Panc1 (cell line): ENCODE measurements around the gene MYO1H. TPM values are rescaled to one million over a fixed set of nuclear protein-coding genes. Genes with fewer than 3 reads are reported as not detected.

Source experiments
- ATAC-seq: fragments of 200-7000 bp; cut with Tn5 transposase; 2 replicates; pipeline ENCODE4 v1.9.1; 2020; ENCODE audit warnings: mild to moderate bottlenecking, moderate library complexity
- BruUV-seq: library from RNA; stranded (reverse); fragments of 400-500 nt; replicated peaks from 2 replicates; lab custom pipeline; 2021; lab: Mats Ljungman, UMichigan
- CTCF ChIA-PET: fragments of 300-600 bp; sonication (Branson Sonifier 250); formaldehyde crosslinking; loops from one replicate; lab custom pipeline; 2022; ENCODE audit warnings: antibody characterized with exemption; lab: Charles Lee
- POLR2A ChIA-PET: fragments of 300-600 bp; sonication (Branson Sonifier 250); formaldehyde crosslinking; loops from one replicate; lab custom pipeline; 2022; ENCODE audit warnings: antibody characterized with exemption; lab: Charles Lee
- DNase-seq: peaks from one replicate; pipeline ENCODE4 v3.0.0-alpha.2; 2010; ENCODE audit warnings: low read depth, low spot score
- H3K27ac ChIP-seq: 2 replicates; pipeline ENCODE4 v1.5.1; 2011; ENCODE audit warnings: mild to moderate bottlenecking, low read length, inconsistent platforms
- H3K27me3 ChIP-seq: fragments of 200-500 bp; sonication (Bioruptor generic); 2 replicates; pipeline ENCODE4 v1.6.0; 2014; ENCODE audit warnings: low read length, inconsistent platforms; ENCODE audit not compliant: control insufficient read depth, insufficient read depth
- H3K36me3 ChIP-seq: fragments of 200-500 bp; sonication (Bioruptor generic); 2 replicates; pipeline ENCODE4 v1.5.1; 2014; ENCODE audit warnings: inconsistent platforms, mild to moderate bottlenecking, low read length, moderate library complexity; ENCODE audit not compliant: control insufficient read depth, insufficient read depth
- H3K4me1 ChIP-seq: 2 replicates; pipeline ENCODE4 v1.5.1; 2011; ENCODE audit warnings: inconsistent platforms, mild to moderate bottlenecking, low read length, moderate library complexity; ENCODE audit not compliant: control insufficient read depth, insufficient read depth
- H3K4me3 ChIP-seq, 2 experiments: 2 replicates each; pipeline ENCODE4 v1.5.1; 2011 to 2012; ENCODE audit warnings: low read depth in 2 of 2, low read length in 2 of 2, mild to moderate bottlenecking in 2 of 2, inconsistent platforms in 1 of 2, moderate library complexity in 1 of 2
- H3K9me3 ChIP-seq: fragments of 200-500 bp; sonication (Bioruptor generic); 2 replicates; pipeline ENCODE4 v1.5.1; 2014; ENCODE audit warnings: low read depth, mild to moderate bottlenecking, inconsistent platforms, low read length, moderate library complexity; ENCODE audit not compliant: control insufficient read depth, insufficient read depth
- POLR2AphosphoS5 ChIP-seq: IDR thresholded peaks from 2 replicates; pipeline ENCODE4 v1.6.1; 2012; ENCODE audit warnings: mild to moderate bottlenecking, low read depth, low read length, moderate library complexity
- SIN3A ChIP-seq: IDR thresholded peaks from 2 replicates; pipeline ENCODE4 v1.6.1; 2012; ENCODE audit warnings: low read depth, mild to moderate bottlenecking, low read length, moderate library complexity, borderline replicate concordance; ENCODE audit not compliant: insufficient read depth
- TCF7L2 ChIP-seq: IDR thresholded peaks from 2 replicates; pipeline ENCODE4 v1.6.1; 2011; ENCODE audit warnings: mild to moderate bottlenecking, low read depth, low read length, inconsistent platforms
- in situ Hi-C: cut with HindIII; loops from 2 replicates; pipeline ENCODE4 v1.10.0; 2016; ENCODE audit warnings: low sequenced_read_pairs, low pct_unique_long_range_greater_than_20kb
- intact Hi-C: fragments of 100-400 bp; cut with micrococcal nuclease; formaldehyde crosslinking; loops from one replicate; pipeline ENCODE4 v1.10.0; 2022; ENCODE audit not compliant: unreplicated experiment
- total RNA-seq: library from RNA; stranded (reverse); gene quantifications from one replicate; pipeline ENCODE4 v1.2.1, GENCODE V29; 2021; ENCODE audit not compliant: unreplicated experiment
- TF ChIP-seq, protein P1 (sequence below), 2 experiments: IDR thresholded peaks; 2 replicates each; pipeline ENCODE4 v1.6.1; 2011 to 2012; ENCODE audit warnings: low read depth in 2 of 2, control low read depth in 1 of 2, low read length in 1 of 2, mild to moderate bottlenecking in 1 of 2, moderate library complexity in 1 of 2; ENCODE audit not compliant: insufficient read depth in 1 of 2
- TF ChIP-seq, protein P2 (sequence below): fragments of 450-650 bp; IDR thresholded peaks from 2 replicates; pipeline ENCODE4 v1.5.1; 2017; ENCODE audit warnings: mild to moderate bottlenecking

The MYO1H gene
- total RNA-seq, 1 experiment from 2014 or later = not detected

DNA sequence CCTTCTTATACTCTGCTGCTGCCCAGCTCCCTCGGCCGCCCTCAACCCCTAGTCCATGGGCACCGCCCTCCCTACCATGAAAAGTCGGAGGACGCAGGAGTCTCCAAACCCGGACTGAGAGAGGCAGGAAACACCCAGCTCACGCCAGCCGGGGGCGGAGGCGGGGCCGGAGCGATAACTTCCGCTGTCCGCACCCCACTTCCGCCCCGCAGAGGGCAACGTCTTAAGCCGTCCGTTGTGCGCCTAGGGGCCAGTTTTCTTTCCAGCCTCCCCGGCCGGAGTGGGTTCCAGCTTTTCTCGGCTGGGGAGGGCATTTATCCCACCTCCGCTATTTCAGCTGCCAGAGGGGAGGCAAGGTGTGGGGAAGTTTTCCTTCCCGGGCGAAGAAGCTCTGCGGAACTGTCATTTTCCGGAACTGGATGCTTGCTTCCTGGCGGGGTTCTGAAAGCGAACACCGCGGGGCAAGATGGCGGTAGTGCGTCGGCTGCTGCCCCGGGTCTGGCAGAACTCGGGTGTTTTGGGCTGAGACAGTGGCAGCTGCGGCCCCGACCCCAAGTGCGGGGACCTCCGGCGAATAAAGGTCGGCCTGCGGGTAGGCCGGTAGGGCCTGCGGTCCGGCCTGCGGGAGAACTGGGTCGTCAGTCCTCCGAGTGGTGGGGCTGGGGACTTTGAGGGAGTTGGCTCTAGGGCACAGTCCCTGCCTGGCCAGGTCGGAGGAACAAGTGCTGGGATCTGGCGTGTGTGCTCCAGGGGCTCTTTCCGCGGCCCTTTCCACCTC lies 129.7 kb downstream of the MYO1H start, which contains the start of the genes KCTD10 and UBE3B:
TSS of gene KCTD10 (minus strand) at position 116 of the 778 bp plus-strand sequence. CDS start at position 78, 38 bp downstream.
TSS of gene UBE3B (plus strand) at position 450 of the 778 bp plus-strand sequence. CDS start 5,918 bp downstream, outside the sequence.
- no peaks in the 10 kb centered on the region for H3K27me3 ChIP-seq
- peak; percentile 22 for DNase-seq
- H3K9me3 ChIP-seq = no peaks in the 10 kb centered on the region
- H3K27ac ChIP-seq = peak within 1 kb of the TSS; percentile 95
- in situ Hi-C loops = no loop called here
- peaks cover 21% of the 10 kb centered on the region for H3K4me1 ChIP-seq
- intact Hi-C loops = no loop called here
- POLR2A ChIA-PET = no interaction called here
- H3K4me3 ChIP-seq = peak within 1 kb of the TSS; percentile 85 to 93
- TF ChIP-seq POLR2AphosphoS5 = peak; percentile 74
- TF ChIP-seq, protein P1, sequence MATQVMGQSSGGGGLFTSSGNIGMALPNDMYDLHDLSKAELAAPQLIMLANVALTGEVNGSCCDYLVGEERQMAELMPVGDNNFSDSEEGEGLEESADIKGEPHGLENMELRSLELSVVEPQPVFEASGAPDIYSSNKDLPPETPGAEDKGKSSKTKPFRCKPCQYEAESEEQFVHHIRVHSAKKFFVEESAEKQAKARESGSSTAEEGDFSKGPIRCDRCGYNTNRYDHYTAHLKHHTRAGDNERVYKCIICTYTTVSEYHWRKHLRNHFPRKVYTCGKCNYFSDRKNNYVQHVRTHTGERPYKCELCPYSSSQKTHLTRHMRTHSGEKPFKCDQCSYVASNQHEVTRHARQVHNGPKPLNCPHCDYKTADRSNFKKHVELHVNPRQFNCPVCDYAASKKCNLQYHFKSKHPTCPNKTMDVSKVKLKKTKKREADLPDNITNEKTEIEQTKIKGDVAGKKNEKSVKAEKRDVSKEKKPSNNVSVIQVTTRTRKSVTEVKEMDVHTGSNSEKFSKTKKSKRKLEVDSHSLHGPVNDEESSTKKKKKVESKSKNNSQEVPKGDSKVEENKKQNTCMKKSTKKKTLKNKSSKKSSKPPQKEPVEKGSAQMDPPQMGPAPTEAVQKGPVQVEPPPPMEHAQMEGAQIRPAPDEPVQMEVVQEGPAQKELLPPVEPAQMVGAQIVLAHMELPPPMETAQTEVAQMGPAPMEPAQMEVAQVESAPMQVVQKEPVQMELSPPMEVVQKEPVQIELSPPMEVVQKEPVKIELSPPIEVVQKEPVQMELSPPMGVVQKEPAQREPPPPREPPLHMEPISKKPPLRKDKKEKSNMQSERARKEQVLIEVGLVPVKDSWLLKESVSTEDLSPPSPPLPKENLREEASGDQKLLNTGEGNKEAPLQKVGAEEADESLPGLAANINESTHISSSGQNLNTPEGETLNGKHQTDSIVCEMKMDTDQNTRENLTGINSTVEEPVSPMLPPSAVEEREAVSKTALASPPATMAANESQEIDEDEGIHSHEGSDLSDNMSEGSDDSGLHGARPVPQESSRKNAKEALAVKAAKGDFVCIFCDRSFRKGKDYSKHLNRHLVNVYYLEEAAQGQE (IDR thresholded peaks at IDR 0.05; ENCODE audit: insufficient read depth in 1 of 2, low read depth in 2 of 2, low read length in 1 of 2) = peak in 1 of 2 experiments; percentile 28; a peak in 1 of 4 replicates
- TF ChIP-seq, protein P2, sequence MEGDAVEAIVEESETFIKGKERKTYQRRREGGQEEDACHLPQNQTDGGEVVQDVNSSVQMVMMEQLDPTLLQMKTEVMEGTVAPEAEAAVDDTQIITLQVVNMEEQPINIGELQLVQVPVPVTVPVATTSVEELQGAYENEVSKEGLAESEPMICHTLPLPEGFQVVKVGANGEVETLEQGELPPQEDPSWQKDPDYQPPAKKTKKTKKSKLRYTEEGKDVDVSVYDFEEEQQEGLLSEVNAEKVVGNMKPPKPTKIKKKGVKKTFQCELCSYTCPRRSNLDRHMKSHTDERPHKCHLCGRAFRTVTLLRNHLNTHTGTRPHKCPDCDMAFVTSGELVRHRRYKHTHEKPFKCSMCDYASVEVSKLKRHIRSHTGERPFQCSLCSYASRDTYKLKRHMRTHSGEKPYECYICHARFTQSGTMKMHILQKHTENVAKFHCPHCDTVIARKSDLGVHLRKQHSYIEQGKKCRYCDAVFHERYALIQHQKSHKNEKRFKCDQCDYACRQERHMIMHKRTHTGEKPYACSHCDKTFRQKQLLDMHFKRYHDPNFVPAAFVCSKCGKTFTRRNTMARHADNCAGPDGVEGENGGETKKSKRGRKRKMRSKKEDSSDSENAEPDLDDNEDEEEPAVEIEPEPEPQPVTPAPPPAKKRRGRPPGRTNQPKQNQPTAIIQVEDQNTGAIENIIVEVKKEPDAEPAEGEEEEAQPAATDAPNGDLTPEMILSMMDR = no peak
- 0 out of 2 replicates have a peak, but pooled peaks have one; percentile 44 for TF ChIP-seq SIN3A
- peak; percentile 99 for ATAC-seq
- no peaks in the 10 kb centered on the region; the same call in 1 of the 2 replicates for H3K36me3 ChIP-seq
- CTCF ChIA-PET = interaction anchor here (1.3 kb wide), 1 partner anchor 49 kb away, joined by 4 read pairs; no protein-coding TSS in a partner anchor
- no TSS peak for BruUV-seq

DNA sequence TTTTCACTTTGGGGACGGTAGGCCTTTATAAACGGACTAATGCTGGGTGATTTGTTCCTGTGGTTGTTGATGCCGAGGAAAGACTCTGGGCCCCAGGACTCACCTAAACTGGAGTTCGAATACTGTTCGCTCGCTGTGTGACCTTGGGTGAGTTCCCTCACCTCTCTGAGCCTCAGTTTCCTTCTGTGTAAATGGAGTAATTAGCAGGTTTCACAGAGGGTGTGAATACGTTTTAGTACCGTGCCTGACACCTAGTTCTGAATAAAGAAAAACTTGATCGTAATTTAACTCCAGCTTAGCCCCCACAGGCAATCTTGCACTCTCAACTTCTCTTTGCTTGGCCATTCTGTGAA lies 130.2 kb downstream of the MYO1H start:
- intact Hi-C loops (no loop called here), in situ Hi-C loops (no loop called here)
- peak overlapping the region; percentile 85 to 93 for H3K4me3 ChIP-seq
- BruUV-seq = TSS peak; percentile 79
- ChIA-PET POLR2A (interaction anchor here (0.7 kb wide), 1 partner anchor 94 kb away, joined by 3 read pairs; no protein-coding TSS in a partner anchor), CTCF (interaction anchor here (1.3 kb wide), 1 partner anchor 50 kb away, joined by 4 read pairs; no protein-coding TSS in a partner anchor)
- ATAC-seq (peak; percentile 7; the same call in 1 of the 2 replicates), DNase-seq (no peak)
- TF ChIP-seq, protein P1 (IDR thresholded peaks at IDR 0.05; ENCODE audit: insufficient read depth in 1 of 2, low read depth in 2 of 2, low read length in 1 of 2) = no peak
- TF ChIP-seq, protein P2 = no peak
- no peak for TF ChIP-seq SIN3A
- no peak for TF ChIP-seq POLR2AphosphoS5
- no peak for TF ChIP-seq TCF7L2
- peaks cover 21% of the 10 kb centered on the region for H3K4me1 ChIP-seq
- no peaks in the 10 kb centered on the region for H3K9me3 ChIP-seq
- H3K27ac ChIP-seq = peak overlapping the region; percentile 95
- H3K27me3 ChIP-seq = no peaks in the 10 kb centered on the region
- H3K36me3 ChIP-seq = no peaks in the 10 kb centered on the region; the same call in 1 of the 2 replicates
